GM18511 (cell line): Measurements from ENCODE around the gene DDX20.
"Not testable (repeated sequence)": the region's sequence is repeated elsewhere in the genome, so short reads cannot be mapped to it uniquely, and the experiment has no call there.

ENCODE experiments used
- ATAC-seq: cut with Tn5 transposase; IDR thresholded peaks from one replicate; pipeline ENCODE4 v1.9.1; 2021; ENCODE audit warnings: mild to moderate bottlenecking, moderate library complexity; ENCODE audit not compliant: unreplicated experiment

The DDX20 gene

GRCh38 chr1:111733183-111733991 is 22.3 kb upstream of the DDX20 start:
- no peak for ATAC-seq

- ATAC-seq, result no peak
Observed at GRCh38 chr1:111733992-111734341, 21.7 kb upstream of the DDX20 start.

DNA sequence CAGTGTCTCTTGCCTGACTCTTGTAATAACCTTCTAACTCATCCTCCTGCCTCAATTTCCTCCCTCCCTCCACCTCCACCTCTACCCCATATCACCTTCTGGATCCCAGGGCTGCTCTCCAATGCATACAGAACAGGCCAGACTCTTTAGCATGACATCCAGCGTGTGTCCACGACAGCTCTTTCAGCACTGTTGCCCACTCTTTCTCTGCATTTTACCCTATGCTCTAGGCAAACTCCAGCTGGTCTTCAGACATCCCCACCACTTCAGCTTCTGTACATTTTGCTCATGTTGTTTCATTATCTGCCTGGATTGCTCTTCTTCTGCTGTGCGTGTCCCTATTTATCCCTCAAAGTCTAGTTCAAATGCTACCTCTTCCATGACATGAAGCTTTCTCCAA is 21.3 kb upstream of the DDX20 start:
- ATAC-seq, result no peak

- no peak for ATAC-seq
Observed at GRCh38 chr1:111734856-111735255, 20.8 kb upstream of the DDX20 start.

DNA sequence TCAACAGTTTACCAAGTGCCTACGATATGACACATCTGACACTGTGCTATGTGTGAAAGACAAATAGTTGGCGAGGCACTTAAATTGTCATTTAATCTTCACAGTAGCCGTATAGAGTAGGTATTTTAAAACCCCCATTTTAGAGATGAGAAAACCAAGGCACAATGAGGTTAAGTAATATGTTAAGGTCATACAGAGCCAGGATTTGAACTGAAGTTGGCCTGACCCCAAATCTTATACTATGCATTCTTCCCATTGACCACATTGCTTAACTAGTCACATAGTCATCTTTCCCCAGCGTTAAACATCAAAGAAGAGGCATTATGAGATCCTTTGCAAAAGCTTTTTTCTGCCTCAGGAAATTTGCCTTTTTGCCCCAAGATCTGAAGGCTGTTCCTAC is 20.4 kb upstream of the DDX20 start:
- ATAC-seq, result no peak

DNA sequence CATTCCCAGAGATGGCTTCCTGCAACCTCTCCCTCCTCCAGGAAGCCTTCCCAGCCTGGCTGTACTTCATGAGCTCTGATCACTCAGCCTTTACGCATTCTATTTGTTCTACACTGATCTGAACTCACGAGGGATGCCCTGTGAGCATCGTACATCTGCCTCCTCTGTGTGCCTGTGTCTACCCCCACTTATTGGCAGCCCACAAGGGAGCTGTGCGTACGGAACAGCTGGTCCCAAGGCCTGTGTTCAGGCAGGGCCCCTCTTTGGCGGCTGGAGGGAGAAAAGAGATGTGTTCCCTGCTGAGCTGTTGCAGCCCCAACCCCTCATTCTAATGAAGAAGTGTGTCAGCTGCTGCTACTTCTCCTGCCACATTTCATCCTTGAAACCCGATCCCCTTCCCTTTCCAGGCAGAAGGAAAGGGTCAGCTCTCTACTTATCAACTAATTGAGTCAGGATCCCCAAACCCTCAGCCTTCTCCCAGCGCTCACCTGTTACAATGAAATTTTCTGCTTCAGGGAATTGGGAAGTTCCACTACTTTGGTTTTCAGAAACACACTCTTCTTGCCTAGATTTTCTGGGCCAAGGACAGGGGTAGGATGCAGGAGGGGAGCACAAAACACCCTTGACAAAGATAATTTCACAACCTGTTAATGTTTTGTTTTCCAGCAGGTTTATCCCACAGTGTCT is 19.7 kb upstream of the DDX20 start:
- ATAC-seq, result no peak

- no peak for ATAC-seq
Observed at GRCh38 chr1:111736548-111737215, 19.0 kb upstream of the DDX20 start.

GRCh38 chr1:111737216-111738132 is 18.2 kb upstream of the DDX20 start:
- ATAC-seq, result no peak

- ATAC-seq, result no peak
Observed at GRCh38 chr1:111738133-111738435, 17.6 kb upstream of the DDX20 start.

- peak; percentile 55 for ATAC-seq
Observed at GRCh38 chr1:111738436-111739193, 17.1 kb upstream of the DDX20 start.

DNA sequence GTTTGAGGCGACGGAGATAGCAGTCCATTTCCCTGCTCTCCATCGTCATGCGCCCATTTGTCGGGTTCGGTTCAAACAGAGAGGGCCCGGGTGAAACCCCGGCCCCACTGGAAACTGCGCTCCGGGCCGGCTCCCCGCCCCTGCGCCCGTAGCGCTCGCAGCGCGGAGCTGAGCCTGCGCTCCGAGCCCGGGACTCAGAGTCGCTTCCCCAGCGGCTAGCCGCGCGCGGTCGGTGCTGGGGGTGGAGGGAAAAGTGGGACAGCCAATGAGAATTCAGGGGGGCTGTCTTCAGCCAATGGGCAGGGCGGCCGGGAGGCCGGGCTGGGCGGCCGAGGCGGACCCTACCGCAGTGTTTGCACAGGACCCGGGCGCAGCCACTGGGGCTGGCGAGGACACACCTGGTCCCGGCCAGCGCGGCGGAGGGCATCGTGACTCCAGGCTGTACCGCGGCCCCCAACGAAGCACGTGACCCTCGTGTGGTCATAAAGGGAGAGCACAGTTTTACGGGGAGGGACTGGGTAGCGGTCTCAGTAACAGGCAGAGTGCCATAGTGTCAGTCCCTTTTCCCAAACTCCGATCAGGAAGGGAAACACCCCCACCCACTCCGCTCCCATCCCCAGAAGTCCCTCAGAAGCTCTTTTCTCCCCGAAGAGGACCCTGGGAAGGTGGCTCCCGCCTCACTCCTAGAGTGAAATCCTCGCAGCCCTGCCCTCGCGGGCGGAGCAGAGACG is 16.3 kb upstream of the DDX20 start, which contains the start of gene INKA2:
INKA2 (minus strand) TSS at position 202 of the 731 bp plus-strand sequence; CDS start at position 49, 153 bp downstream.
- ATAC-seq, result peak; percentile 87

GRCh38 chr1:111739925-111740765 is 15.6 kb upstream of the DDX20 start:
- ATAC-seq, result peak; percentile 18

DNA sequence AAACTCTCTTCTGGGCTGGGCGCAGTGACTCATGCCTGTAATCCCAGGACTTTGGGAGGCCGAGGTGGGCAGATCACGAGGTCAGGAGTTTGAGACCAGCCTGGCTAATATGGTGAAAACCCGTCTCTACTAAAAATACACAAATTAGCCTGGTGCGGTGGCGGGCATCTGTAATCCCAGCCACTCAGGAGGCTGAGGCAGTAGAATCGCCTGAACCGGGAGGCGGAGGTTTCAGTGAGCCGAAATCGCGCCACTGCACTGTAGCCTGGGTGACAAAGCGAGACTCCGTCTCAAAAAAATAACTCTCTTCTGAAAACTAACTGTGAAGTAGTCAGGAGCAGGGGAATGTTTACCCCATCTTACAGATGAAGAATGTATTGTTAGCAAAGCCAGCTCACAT is 13.4 kb upstream of the DDX20 start:
- not testable (repeated sequence) for ATAC-seq

DNA sequence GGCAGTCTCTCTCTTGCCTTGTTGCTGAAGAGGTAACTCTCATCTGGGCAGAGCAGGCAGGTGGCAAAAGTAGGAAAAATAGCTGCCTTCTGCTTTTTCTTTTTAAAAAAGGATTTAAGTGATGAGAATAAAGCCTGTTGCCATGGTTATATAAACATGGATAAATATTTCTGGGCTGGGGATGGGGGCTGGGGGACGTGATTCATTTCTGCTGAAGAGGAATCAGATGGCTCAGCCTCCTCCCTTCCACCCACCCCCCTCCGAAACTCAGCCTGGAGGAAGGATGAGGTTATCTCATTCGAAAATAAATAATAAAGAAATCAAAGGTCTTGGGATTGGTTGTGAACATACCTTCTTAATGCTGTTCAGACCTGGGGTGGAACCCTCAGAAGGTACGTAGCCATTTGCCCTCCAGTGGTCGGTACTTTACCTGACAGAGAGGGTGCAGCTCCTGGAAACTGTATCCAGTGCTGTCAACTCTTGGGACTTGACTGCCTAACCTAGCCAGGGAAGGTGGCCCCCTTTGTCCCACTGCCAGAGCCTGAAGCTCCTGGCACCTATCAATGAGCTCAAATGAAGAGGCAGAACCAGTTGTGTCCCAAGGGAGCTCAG is 12.7 kb upstream of the DDX20 start:
- ATAC-seq, result no peak

- no peak for ATAC-seq
Observed at GRCh38 chr1:111743679-111744101, 12.0 kb upstream of the DDX20 start.

DNA sequence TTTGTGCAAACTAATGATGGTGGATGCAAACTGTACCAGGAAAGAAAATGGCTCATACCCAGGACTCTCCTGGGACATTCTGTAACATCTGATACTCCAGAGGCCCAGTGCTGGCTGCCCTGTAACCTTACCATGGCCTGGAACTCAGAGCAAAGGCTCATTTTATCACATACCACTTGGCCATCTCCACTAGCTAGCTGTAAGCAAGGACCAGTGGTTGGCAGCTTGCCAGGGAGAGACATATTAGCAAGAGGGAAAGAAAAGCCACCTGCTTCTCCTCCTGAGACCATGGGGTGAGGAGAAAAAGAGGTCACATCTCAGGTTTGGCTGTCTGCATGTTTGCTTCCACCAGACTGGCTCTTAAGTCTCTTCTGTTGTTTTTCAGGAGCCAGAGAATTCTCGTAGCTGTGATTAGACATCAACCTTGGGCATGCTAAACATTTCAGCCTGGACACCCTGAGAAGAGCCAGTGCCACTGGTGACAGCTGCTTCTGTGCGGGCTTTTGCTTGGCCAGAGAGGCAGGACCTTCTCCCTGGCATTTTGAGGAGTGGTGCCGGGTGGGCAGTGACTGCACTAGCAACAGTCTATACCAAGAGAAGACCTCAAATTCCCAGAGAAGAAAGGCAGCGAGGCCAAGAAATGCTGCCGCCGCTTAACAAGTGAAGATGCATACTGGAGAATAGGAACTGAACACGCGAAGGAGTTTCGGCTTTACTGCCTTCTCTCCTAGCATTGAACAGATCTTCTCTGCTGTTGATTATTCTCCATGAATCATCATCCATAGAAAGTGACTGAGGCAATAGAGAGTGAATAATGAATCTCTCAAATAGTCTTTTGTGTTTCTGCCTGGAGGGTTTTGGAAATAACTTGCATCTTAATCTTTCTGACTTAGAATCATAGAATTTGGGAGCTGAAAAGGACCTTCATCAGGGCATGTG is 9.8 kb upstream of the DDX20 start:
- ATAC-seq, result no peak

- ATAC-seq, result no peak
Observed at GRCh38 chr1:111746614-111746999, 9.1 kb upstream of the DDX20 start.
